Suprapubic skin (tissue), 4 donors: ENCODE results near the gene BCAN. TPM values are rescaled to one million over a fixed set of nuclear protein-coding genes. Genes with fewer than 3 reads are reported as not detected.

Experiments used
- DNase-seq, 2 donors: peaks; one replicate each; pipeline ENCODE4 v3.0.0-alpha.2; 2019; ENCODE audit warnings: low spot score in 2 of 2
- H3K27ac ChIP-seq: fragments of 200-600 bp; sonication (generic); one replicate; pipeline ENCODE4 v1.5.1; 2019
- H3K27me3 ChIP-seq: fragments of 200-600 bp; sonication (generic); one replicate; pipeline ENCODE4 v1.5.1; 2019
- H3K36me3 ChIP-seq: fragments of 200-600 bp; sonication (generic); one replicate; pipeline ENCODE4 v1.5.1; 2019
- H3K4me1 ChIP-seq: fragments of 200-600 bp; sonication (generic); one replicate; pipeline ENCODE4 v1.5.1; 2019
- H3K4me3 ChIP-seq: fragments of 200-600 bp; sonication (generic); one replicate; pipeline ENCODE4 v1.5.1; 2019; ENCODE audit warnings: mild to moderate bottlenecking
- H3K9me3 ChIP-seq: fragments of 200-600 bp; sonication (generic); one replicate; pipeline ENCODE4 v1.5.1; 2019
- EP300 ChIP-seq: sonication (generic); formaldehyde crosslinking; IDR thresholded peaks from one replicate; pipeline ENCODE4 v1.6.1; 2017; ENCODE audit warnings: antibody characterized with exemption
- POLR2A ChIP-seq, 2 donors: fragments of 450-650 bp; IDR thresholded peaks; one replicate each; pipeline ENCODE4 v1.6.1; 2017; ENCODE audit warnings: antibody characterized with exemption in 2 of 2, mild to moderate bottlenecking in 2 of 2, moderate library complexity in 2 of 2
- POLR2AphosphoS5 ChIP-seq, 3 donors: sonication (generic); formaldehyde crosslinking; IDR thresholded peaks; one replicate each; pipeline ENCODE4 v1.6.1; 2017; ENCODE audit warnings: antibody characterized with exemption in 3 of 3
- WGBS: methylation state at CpG from one replicate; pipeline ENCODE4 v1.1.5; 2018; 5-methylcytosine and 5-hydroxymethylcytosine counted together
- total RNA-seq, 4 donors: library from RNA; depleted of rRNA; stranded (reverse); fragments of >200 nt; gene quantifications; one replicate each; pipeline ENCODE4 v1.1.0, GENCODE V29; 2016
- TF ChIP-seq, protein P1 (sequence below), 2 donors: fragments of 200-600 bp in 1 of 2; fragments of 450-650 bp in 1 of 2; sonication (generic) in 1 of 2; IDR thresholded peaks; one replicate each; pipeline ENCODE4 v1.5.1; 2016 to 2019; ENCODE audit warnings: antibody characterized with exemption in 2 of 2, mild to moderate bottlenecking in 1 of 2, moderate library complexity in 1 of 2

BCAN gene
- total RNA-seq, 4 donors from 2014 or later = 17.8 to 41.2 (median 29.4) TPM

GRCh38 chr1:156663178-156663577 lies 21.3 kb downstream of the BCAN start:
- no peak for DNase-seq
- H3K4me3 ChIP-seq = no peak overlapping the region
- H3K36me3 ChIP-seq = no peaks in the 10 kb centered on the region
- 30% methylated on average over 5 of the region's 5 CpGs for WGBS
- no peaks in the 10 kb centered on the region for H3K9me3 ChIP-seq
- H3K27me3 ChIP-seq = no peaks in the 10 kb centered on the region
- H3K27ac ChIP-seq = no peak overlapping the region
- peaks cover 87% of the 10 kb centered on the region for H3K4me1 ChIP-seq
- TF ChIP-seq POLR2A (IDR thresholded peaks at IDR 0.05) = no peak
- TF ChIP-seq EP300 = no peak
- TF ChIP-seq POLR2AphosphoS5 (IDR thresholded peaks at IDR 0.05) = no peak
- TF ChIP-seq, protein P1, sequence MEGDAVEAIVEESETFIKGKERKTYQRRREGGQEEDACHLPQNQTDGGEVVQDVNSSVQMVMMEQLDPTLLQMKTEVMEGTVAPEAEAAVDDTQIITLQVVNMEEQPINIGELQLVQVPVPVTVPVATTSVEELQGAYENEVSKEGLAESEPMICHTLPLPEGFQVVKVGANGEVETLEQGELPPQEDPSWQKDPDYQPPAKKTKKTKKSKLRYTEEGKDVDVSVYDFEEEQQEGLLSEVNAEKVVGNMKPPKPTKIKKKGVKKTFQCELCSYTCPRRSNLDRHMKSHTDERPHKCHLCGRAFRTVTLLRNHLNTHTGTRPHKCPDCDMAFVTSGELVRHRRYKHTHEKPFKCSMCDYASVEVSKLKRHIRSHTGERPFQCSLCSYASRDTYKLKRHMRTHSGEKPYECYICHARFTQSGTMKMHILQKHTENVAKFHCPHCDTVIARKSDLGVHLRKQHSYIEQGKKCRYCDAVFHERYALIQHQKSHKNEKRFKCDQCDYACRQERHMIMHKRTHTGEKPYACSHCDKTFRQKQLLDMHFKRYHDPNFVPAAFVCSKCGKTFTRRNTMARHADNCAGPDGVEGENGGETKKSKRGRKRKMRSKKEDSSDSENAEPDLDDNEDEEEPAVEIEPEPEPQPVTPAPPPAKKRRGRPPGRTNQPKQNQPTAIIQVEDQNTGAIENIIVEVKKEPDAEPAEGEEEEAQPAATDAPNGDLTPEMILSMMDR (IDR thresholded peaks at IDR 0.05) = no peak

GRCh38 chr1:156664046-156664766 lies 22.3 kb downstream of the BCAN start:
- H3K4me3 ChIP-seq = no peak overlapping the region
- peaks cover 95% of the 10 kb centered on the region for H3K4me1 ChIP-seq
- no peak for DNase-seq
- no peaks in the 10 kb centered on the region for H3K27me3 ChIP-seq
- no peaks in the 10 kb centered on the region for H3K9me3 ChIP-seq
- WGBS = 71% methylated on average over 4 of the region's 5 CpGs
- TF ChIP-seq POLR2A (IDR thresholded peaks at IDR 0.05) (no peak), POLR2AphosphoS5 (IDR thresholded peaks at IDR 0.05) (no peak), EP300 (no peak)
- TF ChIP-seq, protein P1 (IDR thresholded peaks at IDR 0.05) = no peak
- H3K36me3 ChIP-seq = no peaks in the 10 kb centered on the region
- H3K27ac ChIP-seq = peak overlapping the region; percentile 50

DNA sequence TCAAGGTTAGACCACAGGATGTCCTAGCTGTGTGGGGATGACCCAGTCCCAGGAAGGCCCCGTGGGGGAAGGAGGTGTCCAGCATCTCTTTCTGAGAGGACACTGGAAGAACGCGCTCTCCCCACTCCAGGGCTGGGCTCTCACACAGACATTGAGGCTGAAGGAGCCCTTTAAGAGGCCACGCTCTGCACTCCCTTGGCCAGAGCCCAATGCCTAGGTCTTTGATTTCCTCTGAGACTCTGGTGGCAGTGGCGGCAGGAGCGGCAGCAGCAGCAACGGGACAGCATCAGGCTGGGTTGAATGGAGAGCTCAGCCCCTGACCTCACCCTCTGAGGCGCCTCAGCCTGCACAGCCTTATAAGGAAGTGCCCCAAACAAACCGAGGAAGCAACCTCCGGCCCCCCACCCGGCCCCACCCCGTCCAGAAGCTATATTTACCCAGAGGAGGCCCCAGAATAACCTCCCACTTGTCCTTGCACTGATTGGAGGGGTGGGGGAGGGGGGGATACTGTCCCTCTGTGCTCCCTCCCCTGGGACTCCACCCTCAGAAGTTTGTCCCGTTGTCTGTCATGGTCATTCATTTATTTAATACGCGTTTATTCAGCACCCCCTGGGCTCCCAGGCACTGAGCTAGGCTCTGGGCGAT lies 23.0 kb downstream of the BCAN start:
- no peak overlapping the region for H3K4me3 ChIP-seq
- H3K36me3 ChIP-seq = no peaks in the 10 kb centered on the region
- H3K27me3 ChIP-seq = no peaks in the 10 kb centered on the region
- no peak overlapping the region for H3K27ac ChIP-seq
- DNase-seq = no peak
- H3K4me1 ChIP-seq = peaks cover 90% of the 10 kb centered on the region
- no peaks in the 10 kb centered on the region for H3K9me3 ChIP-seq
- WGBS = 52% methylated on average over 14 of the region's 16 CpGs
- TF ChIP-seq, protein P1 (IDR thresholded peaks at IDR 0.05) = no peak
- TF ChIP-seq POLR2A (IDR thresholded peaks at IDR 0.05) (no peak), EP300 (no peak), POLR2AphosphoS5 (IDR thresholded peaks at IDR 0.05) (no peak)

- Histone ChIP-seq H3K27me3 (no peaks in the 10 kb centered on the region), H3K9me3 (no peaks in the 10 kb centered on the region), H3K27ac (no peak overlapping the region), H3K4me3 (no peak overlapping the region), H3K36me3 (no peaks in the 10 kb centered on the region), H3K4me1 (peaks cover 85% of the 10 kb centered on the region)
- no peak for DNase-seq
- 78% methylated on average over 3 of the region's 3 CpGs for WGBS
- TF ChIP-seq, protein P1 (IDR thresholded peaks at IDR 0.05) = no peak
- TF ChIP-seq EP300 (no peak), POLR2AphosphoS5 (IDR thresholded peaks at IDR 0.05) (no peak), POLR2A (IDR thresholded peaks at IDR 0.05) (no peak)
Observed at GRCh38 chr1:156665539-156665938, 23.6 kb downstream of the BCAN start.

GRCh38 chr1:156666862-156667609 lies 25.1 kb downstream of the BCAN start:
- Histone ChIP-seq H3K27ac (peak overlapping the region; percentile 63), H3K9me3 (no peaks in the 10 kb centered on the region)

More at GRCh38 chr1:156666862-156667609, 25.1 kb downstream of the BCAN start:
- peaks cover 70% of the 10 kb centered on the region for H3K4me1 ChIP-seq
- WGBS = 85% methylated on average over 8 of the region's 9 CpGs
- no peaks in the 10 kb centered on the region for H3K36me3 ChIP-seq
- TF ChIP-seq POLR2AphosphoS5 (IDR thresholded peaks at IDR 0.05) (no peak), EP300 (no peak), POLR2A (IDR thresholded peaks at IDR 0.05) (no peak)
- TF ChIP-seq, protein P1 (IDR thresholded peaks at IDR 0.05) = no peak
- DNase-seq = no peak
- no peaks in the 10 kb centered on the region for H3K27me3 ChIP-seq
- H3K4me3 ChIP-seq = no peak overlapping the region
